CD4-positive, alpha-beta T cell (primary cell): Measurements from ENCODE around the gene FGR. TPM values are rescaled to one million over a fixed set of nuclear protein-coding genes. Genes with fewer than 3 reads are reported as not detected.

Source experiments
- ATAC-seq: fragments of 200-7000 bp; cut with Tn5 transposase; one replicate; pipeline ENCODE4 v1.10.0; 2022; ENCODE audit warnings: mild to moderate bottlenecking; ENCODE audit not compliant: poor library complexity
- CTCF ChIA-PET: fragments of 350-600 bp; sonication (Branson Sonifier 250); formaldehyde crosslinking; loops from one replicate; lab custom pipeline; 2021; ENCODE audit warnings: antibody characterized with exemption, inconsistent platforms; lab: Charles Lee
- POLR2A ChIA-PET: fragments of 350-600 bp; sonication (Branson Sonifier 250); formaldehyde crosslinking; loops from one replicate; lab custom pipeline; 2021; ENCODE audit warnings: antibody characterized with exemption, inconsistent platforms; lab: Charles Lee
- DNase-seq, 14 experiments: peaks; one replicate each; pipeline ENCODE4 v3.0.0-alpha.2; 2013 to 2020; ENCODE audit warnings: mixed read lengths in 2 of 14
- H3K27ac ChIP-seq, 2 donors: one replicate each; pipeline versions ENCODE4 v1.5.1 to v1.7.0; 2013; ENCODE audit warnings: low read length in 2 of 2, low read depth in 1 of 2, mild to moderate bottlenecking in 1 of 2
- H3K27me3 ChIP-seq, 2 experiments: 1 replicate in 1 of 2; 2 replicates in 1 of 2; pipeline versions ENCODE4 v1.6.1 to v1.7.0; 2013; ENCODE audit warnings: low read length in 2 of 2, control low read depth in 1 of 2, mild to moderate bottlenecking in 1 of 2, moderate library complexity in 1 of 2; ENCODE audit not compliant: insufficient read depth in 2 of 2, control insufficient read depth in 1 of 2
- H3K36me3 ChIP-seq: one replicate; pipeline ENCODE4 v1.6.1; 2013; ENCODE audit warnings: low read length, control low read depth; ENCODE audit not compliant: insufficient read depth
- H3K4me1 ChIP-seq: one replicate; pipeline ENCODE4 v1.6.1; 2013; ENCODE audit warnings: low read length, control low read depth; ENCODE audit not compliant: insufficient read depth
- H3K4me3 ChIP-seq: one replicate; pipeline ENCODE4 v1.5.1; 2013; ENCODE audit warnings: mild to moderate bottlenecking, low read length, moderate library complexity
- H3K9me3 ChIP-seq, 2 experiments: 1 replicate in 1 of 2; 2 replicates in 1 of 2; pipeline versions ENCODE4 v1.6.1 to v1.7.0; 2013; ENCODE audit warnings: low read length in 2 of 2, mild to moderate bottlenecking in 2 of 2, control low read depth in 1 of 2, moderate library complexity in 1 of 2; ENCODE audit not compliant: control insufficient read depth in 1 of 2, insufficient read depth in 1 of 2
- H3K27ac Mint-ChIP-seq: one replicate; pipeline ENCODE4 v1.8.0; 2020; ENCODE audit warnings: mixed read lengths
- H3K27me3 Mint-ChIP-seq: one replicate; pipeline ENCODE4 v1.8.0; 2021; ENCODE audit warnings: mixed read lengths
- H3K36me3 Mint-ChIP-seq: one replicate; pipeline ENCODE4 v1.8.0; 2021; ENCODE audit warnings: low read depth, mixed read lengths
- H3K4me1 Mint-ChIP-seq: one replicate; pipeline ENCODE4 v1.8.0; 2021; ENCODE audit warnings: low read depth, mixed read lengths
- H3K4me3 Mint-ChIP-seq: one replicate; pipeline ENCODE4 v1.8.0; 2020; ENCODE audit warnings: mild to moderate bottlenecking, mixed read lengths
- H3K9me3 Mint-ChIP-seq: one replicate; pipeline ENCODE4 v1.8.0; 2020; ENCODE audit warnings: mixed read lengths
- CTCF ChIP-seq: fragments of 200-600 bp; IDR thresholded peaks from one replicate; pipeline ENCODE4 v1.8.0; 2022; ENCODE audit warnings: antibody characterized with exemption, mild to moderate bottlenecking
- intact Hi-C, 2 experiments: fragments of 100-400 bp; cut with DNase I in 1 of 2; cut with micrococcal nuclease in 1 of 2; formaldehyde crosslinking; loops; one replicate each; pipeline versions ENCODE4 v1.15.1 to v1.9.0; 2023 to 2025; cut with DNase I, micrococcal nuclease
- total RNA-seq, 174 experiments: library from RNA in 2 of 174; stranded (reverse) in 2 of 174; gene quantifications; one replicate each; pipeline ENCODE4 v1.2.3 and lab custom pipeline; 2021 to 2026

The FGR gene
- total RNA-seq, 2 experiments from 2014 or later = 3.0 to 3.2 TPM

GRCh38 chr1:27627061-27627460, 7.9 kb downstream of the FGR start:
- no peaks in the 10 kb centered on the region for H3K9me3 ChIP-seq
- no peak for TF ChIP-seq CTCF
- Mint-ChIP-seq H3K4me1 (peaks cover 48% of the 10 kb centered on the region), H3K27me3 (no peaks in the 10 kb centered on the region), H3K36me3 (no peaks in the 10 kb centered on the region), H3K27ac (no peak overlapping the region), H3K9me3 (no peaks in the 10 kb centered on the region), H3K4me3 (no peak overlapping the region)
- ATAC-seq (no peak), DNase-seq (peak in 1 of 14 experiments; percentile 32)
- ChIA-PET POLR2A (interaction anchor here (0.9 kb wide), 1 partner anchor 9 kb away, joined by 3 read pairs; no protein-coding TSS in a partner anchor), CTCF (interaction anchor here (0.6 kb wide), 2 partner anchors 8 to 19 kb away, joined by 3 read pairs; no protein-coding TSS in a partner anchor)
- H3K4me3 ChIP-seq = no peak overlapping the region
- H3K27me3 ChIP-seq = no peaks in the 10 kb centered on the region
- intact Hi-C loops = no loop called here
- peaks cover 68% of the 10 kb centered on the region for H3K4me1 ChIP-seq
- no peaks in the 10 kb centered on the region for H3K36me3 ChIP-seq
- no peak overlapping the region for H3K27ac ChIP-seq

DNA sequence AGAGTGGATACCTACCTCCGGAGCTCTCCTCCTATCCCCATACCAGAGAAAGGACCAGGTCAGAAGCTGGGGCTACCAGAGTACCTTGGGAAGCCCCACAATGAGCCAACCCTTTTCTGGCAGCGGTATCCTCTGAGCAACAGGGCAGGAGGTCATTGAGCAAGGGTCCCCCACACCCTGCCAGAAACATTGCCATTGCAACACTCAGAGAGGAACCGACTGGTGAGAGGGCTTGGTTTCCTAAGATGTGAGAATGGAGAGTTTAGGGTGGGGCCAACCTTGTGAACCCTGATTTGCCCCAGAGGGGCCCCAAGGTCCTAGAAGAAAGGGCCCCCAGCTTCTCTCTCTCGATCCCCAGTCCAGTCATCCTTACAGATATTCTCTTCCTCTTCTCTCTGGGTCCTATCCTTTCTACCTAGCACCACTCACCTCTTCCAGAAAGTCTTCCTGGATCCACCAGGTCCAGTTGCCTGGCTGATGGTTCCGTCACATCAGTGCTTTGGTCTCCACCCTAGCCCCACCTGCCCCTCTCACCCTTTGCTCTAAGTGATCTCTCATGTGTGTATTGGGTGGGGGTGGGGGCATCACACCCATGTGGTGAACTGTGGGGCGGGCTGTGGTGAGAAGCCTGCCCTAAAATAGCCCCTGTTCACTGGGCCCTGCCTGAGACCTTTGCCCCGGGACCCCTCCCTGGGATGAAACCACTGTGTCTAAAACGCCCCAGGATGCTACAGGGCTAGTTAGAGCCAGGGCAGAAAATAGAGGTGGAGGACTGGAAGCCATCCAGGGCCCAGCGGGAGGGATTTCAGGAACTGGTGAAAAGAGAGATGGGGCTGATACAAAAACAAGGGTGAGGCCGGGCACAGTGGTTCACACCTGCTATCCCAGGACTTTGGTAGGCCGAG, 8.7 kb downstream of the FGR start:
- H3K4me3 ChIP-seq = peak overlapping the region; percentile 8
- POLR2A ChIA-PET = interaction anchor here (0.9 kb wide), 1 partner anchor 8 kb away, joined by 3 read pairs; no protein-coding TSS in a partner anchor
- no peaks in the 10 kb centered on the region for H3K27me3 Mint-ChIP-seq

More for the DNA sequence above, 8.7 kb downstream of the FGR start:
- intact Hi-C loops = no loop called here
- Histone ChIP-seq H3K27me3 (no peaks in the 10 kb centered on the region), H3K9me3 (no peaks in the 10 kb centered on the region), H3K27ac (no peak overlapping the region), H3K36me3 (no peaks in the 10 kb centered on the region), H3K4me1 (peaks cover 64% of the 10 kb centered on the region)
- peaks cover 42% of the 10 kb centered on the region for H3K4me1 Mint-ChIP-seq
- ATAC-seq = no peak
- CTCF ChIA-PET = no interaction called here
- peak in 3 of 14 experiments; percentile 40 to 76 (median 64) for DNase-seq
- no peak overlapping the region for H3K27ac Mint-ChIP-seq
- H3K36me3 Mint-ChIP-seq = no peaks in the 10 kb centered on the region
- peak overlapping the region; percentile 25 for H3K4me3 Mint-ChIP-seq
- no peak for TF ChIP-seq CTCF
- no peaks in the 10 kb centered on the region for H3K9me3 Mint-ChIP-seq
